Measurements from ENCODE around the gene EVC2.
"Not testable (repeated sequence)": the region's sequence is repeated elsewhere in the genome, so short reads cannot be mapped to it uniquely, and the experiment has no call there.

EVC2 gene

GRCh38 chr4:5615496-5616075 lies 92.8 kb downstream of the EVC2 start:
- DNase-seq (ENCODE audit: low read depth in 2 of 2) = no peak

GRCh38 chr4:5611750-5612149 lies 96.6 kb downstream of the EVC2 start:
- DNase-seq (ENCODE audit: low read depth in 2 of 2) = no peak
- no peak overlapping the region for H3K4me3 ChIP-seq (replicated peaks in 1 of 2; ENCODE audit: low read depth in 2 of 2, low read length in 2 of 2)
- TF ChIP-seq, protein P1, sequence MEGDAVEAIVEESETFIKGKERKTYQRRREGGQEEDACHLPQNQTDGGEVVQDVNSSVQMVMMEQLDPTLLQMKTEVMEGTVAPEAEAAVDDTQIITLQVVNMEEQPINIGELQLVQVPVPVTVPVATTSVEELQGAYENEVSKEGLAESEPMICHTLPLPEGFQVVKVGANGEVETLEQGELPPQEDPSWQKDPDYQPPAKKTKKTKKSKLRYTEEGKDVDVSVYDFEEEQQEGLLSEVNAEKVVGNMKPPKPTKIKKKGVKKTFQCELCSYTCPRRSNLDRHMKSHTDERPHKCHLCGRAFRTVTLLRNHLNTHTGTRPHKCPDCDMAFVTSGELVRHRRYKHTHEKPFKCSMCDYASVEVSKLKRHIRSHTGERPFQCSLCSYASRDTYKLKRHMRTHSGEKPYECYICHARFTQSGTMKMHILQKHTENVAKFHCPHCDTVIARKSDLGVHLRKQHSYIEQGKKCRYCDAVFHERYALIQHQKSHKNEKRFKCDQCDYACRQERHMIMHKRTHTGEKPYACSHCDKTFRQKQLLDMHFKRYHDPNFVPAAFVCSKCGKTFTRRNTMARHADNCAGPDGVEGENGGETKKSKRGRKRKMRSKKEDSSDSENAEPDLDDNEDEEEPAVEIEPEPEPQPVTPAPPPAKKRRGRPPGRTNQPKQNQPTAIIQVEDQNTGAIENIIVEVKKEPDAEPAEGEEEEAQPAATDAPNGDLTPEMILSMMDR (IDR thresholded peaks at IDR 0.05; ENCODE audit: low read depth, low read length) = no peak

More at GRCh38 chr4:5615496-5616075, 92.8 kb downstream of the EVC2 start:
- H3K4me3 ChIP-seq (replicated peaks in 1 of 2; ENCODE audit: low read depth in 2 of 2, low read length in 2 of 2) = no peak overlapping the region
- TF ChIP-seq, protein P1 (IDR thresholded peaks at IDR 0.05; ENCODE audit: low read depth, low read length) = no peak

DNA sequence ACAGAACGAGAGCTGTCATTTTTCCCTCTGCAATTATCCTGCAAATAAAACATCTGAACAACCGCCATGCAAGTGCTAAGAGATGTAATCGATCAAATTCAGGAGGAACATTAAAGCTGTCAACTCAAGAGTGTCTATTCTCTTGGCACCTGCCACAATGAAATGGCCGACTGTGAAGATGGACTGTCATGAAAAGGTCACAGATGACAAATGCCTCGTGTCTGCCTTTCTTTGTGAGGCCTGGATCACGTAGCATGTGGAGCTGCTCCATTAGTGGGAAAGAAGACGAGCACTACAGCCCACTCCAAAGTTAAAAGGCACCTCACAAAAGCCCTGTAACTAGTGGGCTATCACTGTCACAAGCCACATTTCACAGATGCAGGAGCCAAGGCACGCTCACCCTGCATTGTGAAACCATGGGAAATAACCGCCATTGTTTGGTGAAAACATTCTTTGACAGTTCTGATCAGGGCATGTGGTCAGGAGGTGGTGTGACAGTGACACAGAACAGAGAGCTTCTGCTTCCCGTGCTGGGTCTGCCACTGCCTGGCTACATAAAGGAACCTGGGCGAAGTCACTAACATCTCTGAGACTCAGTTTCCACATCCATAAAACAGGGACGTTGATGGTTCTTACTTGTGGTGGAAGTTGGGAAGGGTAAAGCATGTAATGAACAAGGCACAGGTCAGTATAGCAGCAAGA lies 98.9 kb downstream of the EVC2 start:
- H3K4me3 ChIP-seq (replicated peaks in 1 of 2; ENCODE audit: low read depth in 2 of 2, low read length in 2 of 2) = no peak overlapping the region
- DNase-seq (ENCODE audit: low read depth in 2 of 2) = no peak
- TF ChIP-seq, protein P1 (IDR thresholded peaks at IDR 0.05; ENCODE audit: low read depth, low read length) = no peak

DNA sequence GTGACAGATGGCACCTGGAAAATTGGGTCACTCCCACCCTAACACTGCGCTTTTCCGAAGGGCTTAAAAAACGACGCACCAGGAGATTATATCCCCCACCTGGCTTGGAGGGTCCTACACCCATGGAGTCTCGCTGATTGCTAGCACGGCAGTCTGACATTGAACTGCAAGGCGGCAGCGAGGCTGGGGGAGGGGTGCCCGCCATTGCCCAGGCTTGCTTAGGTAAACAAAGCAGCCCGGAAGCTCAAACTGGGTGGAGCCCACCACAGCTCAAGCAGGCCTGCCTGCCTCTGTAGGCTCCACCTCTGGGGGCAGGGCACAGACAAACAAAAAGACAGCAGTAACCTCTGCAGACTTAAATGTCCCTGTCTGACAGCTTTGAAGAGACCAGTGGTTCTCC lies 114.5 kb downstream of the EVC2 start:
- not testable (repeated sequence) for DNase-seq (ENCODE audit: low read depth in 2 of 2)

DNA sequence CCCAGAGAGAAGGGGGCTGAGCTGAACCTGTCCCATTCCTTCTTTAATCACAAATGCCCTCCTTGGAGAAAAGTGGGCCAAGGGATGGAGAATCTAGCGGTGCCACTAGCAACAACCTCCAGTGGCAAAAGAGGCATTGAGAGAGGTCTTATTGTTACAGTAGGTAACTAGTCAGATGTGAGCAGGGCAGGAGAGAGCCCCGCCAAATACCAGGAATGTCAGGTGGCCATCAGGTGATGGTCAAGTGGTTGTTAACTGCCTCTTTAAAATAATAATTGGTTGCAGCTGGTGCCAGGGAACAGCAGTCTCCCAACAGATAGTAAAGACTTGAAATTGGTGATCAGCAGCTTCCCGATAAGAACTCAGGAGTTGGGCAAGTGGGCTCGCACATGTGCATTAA lies 116.1 kb downstream of the EVC2 start:
- no peak for DNase-seq (ENCODE audit: low read depth in 2 of 2)
- TF ChIP-seq, protein P1 (IDR thresholded peaks at IDR 0.05; ENCODE audit: low read depth, low read length) = no peak
- no peak overlapping the region for H3K4me3 ChIP-seq (replicated peaks in 1 of 2; ENCODE audit: low read depth in 2 of 2, low read length in 2 of 2)

More for the DNA sequence above, 114.5 kb downstream of the EVC2 start:
- H3K4me3 ChIP-seq (replicated peaks in 1 of 2; ENCODE audit: low read depth in 2 of 2, low read length in 2 of 2) = not testable (repeated sequence)

DNA sequence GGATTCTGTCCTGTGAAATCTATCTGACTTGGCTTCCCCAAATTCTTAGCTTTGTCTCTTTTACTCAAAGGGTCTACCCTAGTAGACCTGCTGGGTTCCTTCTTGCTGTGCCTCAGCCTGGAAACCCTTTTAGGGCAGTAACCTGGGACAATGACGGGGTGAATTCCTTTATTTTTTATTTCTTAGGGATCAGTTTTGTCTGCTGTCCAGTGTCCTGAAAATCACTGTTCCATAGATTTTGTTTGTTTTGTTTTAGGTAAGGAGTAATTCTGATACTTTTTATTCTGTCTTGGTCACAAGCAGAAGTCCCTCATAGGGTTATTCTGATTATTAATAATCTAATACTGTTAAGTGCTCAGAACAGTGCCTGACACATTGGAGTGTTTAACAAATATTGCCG lies 118.9 kb downstream of the EVC2 start:
- DNase-seq (ENCODE audit: low read depth in 2 of 2) = no peak
- H3K4me3 ChIP-seq (replicated peaks in 1 of 2; ENCODE audit: low read depth in 2 of 2, low read length in 2 of 2) = no peak overlapping the region
- TF ChIP-seq, protein P1 (IDR thresholded peaks at IDR 0.05; ENCODE audit: low read depth, low read length) = no peak

DNA sequence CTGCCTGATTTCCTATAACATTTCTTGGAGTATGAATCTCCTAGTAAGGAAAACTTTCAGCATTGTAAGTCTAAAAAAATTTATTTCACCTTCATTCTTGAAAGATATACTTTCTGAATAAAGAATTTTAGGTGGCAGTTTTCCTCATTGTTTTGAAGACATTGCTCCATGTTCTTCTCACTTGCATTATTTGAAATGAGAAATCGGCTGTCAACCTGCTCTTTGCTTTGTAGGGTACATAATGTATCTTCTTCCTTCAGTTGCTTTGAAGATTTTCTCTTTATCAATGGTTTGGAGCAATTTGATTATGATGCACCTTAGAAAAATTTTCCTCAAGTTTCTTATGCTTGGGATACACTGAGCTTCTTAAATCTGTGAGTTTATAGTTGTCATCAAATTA lies 120.3 kb downstream of the EVC2 start:
- DNase-seq (ENCODE audit: low read depth in 2 of 2) = no peak
- TF ChIP-seq, protein P1 (IDR thresholded peaks at IDR 0.05; ENCODE audit: low read depth, low read length) = no peak

More for the DNA sequence above, 120.3 kb downstream of the EVC2 start:
- no peak overlapping the region for H3K4me3 ChIP-seq (replicated peaks in 1 of 2; ENCODE audit: low read depth in 2 of 2, low read length in 2 of 2)
